Fibroblast of villous mesenchyme (primary cell): ENCODE measurements around the gene LRRC71. TPM values are rescaled to one million over a fixed set of nuclear protein-coding genes. Genes with fewer than 3 reads are reported as not detected.

Experiments used
- DNase-seq: peaks from one replicate; pipeline ENCODE4 v3.0.0-alpha.2; 2010; ENCODE audit warnings: low read depth
- H3K4me3 ChIP-seq: 2 replicates; pipeline ENCODE4 v1.5.1; 2011; ENCODE audit warnings: low read depth, mild to moderate bottlenecking, low read length
- total RNA-seq: library from RNA; depleted of rRNA; stranded (reverse); fragments of >200 nt; gene quantifications from 2 replicates; pipeline ENCODE4 v1.2.3, GENCODE V29; 2012
- TF ChIP-seq, protein P1 (sequence below): IDR thresholded peaks from 2 replicates; pipeline ENCODE4 v1.5.1; 2012; ENCODE audit warnings: low read depth, mild to moderate bottlenecking, low read length; ENCODE audit not compliant: insufficient read depth

The LRRC71 gene
- total RNA-seq, 1 donor: not detected

DNA sequence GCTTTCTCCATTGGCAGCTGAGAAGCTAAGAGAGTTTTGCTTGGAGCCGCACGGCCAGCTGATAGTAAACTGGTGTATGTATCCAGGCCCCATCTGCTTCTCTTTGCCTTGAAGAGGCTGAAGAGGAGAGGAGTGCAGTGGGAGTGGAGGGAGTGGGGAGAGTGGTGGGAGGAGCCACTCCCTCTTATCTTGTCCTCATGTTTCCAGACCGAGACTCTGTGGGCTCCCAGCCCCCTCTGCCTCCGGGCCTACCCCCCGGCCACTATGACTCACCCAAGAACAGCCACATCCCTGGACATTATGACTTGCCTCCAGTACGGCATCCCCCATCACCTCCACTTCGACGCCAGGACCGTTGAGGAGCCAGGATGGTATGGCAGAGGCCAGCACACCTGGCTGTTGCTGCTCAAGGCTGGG is 6.0 kb upstream of the LRRC71 start:
- no peak overlapping the region for H3K4me3 ChIP-seq
- TF ChIP-seq, protein P1, sequence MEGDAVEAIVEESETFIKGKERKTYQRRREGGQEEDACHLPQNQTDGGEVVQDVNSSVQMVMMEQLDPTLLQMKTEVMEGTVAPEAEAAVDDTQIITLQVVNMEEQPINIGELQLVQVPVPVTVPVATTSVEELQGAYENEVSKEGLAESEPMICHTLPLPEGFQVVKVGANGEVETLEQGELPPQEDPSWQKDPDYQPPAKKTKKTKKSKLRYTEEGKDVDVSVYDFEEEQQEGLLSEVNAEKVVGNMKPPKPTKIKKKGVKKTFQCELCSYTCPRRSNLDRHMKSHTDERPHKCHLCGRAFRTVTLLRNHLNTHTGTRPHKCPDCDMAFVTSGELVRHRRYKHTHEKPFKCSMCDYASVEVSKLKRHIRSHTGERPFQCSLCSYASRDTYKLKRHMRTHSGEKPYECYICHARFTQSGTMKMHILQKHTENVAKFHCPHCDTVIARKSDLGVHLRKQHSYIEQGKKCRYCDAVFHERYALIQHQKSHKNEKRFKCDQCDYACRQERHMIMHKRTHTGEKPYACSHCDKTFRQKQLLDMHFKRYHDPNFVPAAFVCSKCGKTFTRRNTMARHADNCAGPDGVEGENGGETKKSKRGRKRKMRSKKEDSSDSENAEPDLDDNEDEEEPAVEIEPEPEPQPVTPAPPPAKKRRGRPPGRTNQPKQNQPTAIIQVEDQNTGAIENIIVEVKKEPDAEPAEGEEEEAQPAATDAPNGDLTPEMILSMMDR: no peak
- DNase-seq: peak; percentile 83

DNA sequence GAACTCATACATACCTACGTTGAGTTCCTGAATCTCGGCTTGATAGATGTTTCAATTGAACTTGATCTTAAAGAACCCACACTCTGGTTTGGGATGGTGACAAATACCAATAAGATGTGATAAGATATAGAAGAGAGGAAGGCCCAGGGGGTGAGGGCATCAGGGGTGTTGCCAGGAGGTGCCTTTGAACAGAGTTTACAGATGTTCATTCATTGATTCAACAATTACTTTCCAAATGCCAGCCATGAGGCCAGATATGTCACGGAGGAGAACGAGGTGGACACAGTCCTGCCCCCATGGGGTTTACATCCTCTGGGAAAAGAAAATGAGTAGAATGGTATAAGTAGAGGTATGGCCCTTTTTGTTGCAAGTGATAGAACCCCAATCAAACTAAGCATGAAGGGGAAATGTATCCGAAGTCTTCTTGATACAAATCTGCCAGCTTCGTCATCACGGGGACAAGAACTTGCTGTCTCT is 659 bp downstream of the LRRC71 start:
- TF ChIP-seq, protein P1: no peak
- no peak overlapping the region for H3K4me3 ChIP-seq
- DNase-seq: no peak

DNA sequence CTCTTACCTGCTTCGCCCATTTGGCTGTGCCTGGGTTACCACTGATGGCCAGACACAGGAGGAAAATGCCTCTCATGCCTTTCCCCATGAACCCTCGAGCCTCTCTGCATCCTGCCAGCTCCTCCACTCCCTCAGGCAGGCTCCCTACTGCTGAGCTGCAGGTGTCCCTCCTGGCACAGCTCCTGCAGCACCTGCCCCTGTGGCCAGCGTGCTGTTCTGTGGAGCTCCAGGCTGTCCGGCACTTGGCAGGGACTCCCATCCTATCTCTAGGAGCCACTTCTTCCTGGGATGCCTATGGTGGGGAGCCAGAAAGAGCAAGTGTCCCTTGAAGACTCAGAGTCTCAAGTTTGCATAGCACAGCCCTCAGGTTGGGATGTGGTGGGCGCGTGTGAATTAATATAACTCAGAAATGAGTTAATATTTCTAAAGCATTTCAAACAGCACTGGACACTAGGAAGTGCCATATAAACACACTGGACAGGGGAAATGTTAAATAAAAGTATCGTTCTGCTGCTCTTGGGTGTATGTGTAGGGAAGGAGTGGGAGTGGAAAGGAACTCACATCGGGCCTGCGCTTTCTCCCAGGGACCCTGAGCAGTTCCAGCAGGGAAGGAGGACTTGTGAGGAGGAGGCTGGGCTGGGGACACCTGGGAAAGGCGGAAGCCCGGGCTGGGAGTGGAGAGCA is 2.7 kb downstream of the LRRC71 start:
- no peak for DNase-seq
- TF ChIP-seq, protein P1: no peak
- H3K4me3 ChIP-seq: no peak overlapping the region

DNA sequence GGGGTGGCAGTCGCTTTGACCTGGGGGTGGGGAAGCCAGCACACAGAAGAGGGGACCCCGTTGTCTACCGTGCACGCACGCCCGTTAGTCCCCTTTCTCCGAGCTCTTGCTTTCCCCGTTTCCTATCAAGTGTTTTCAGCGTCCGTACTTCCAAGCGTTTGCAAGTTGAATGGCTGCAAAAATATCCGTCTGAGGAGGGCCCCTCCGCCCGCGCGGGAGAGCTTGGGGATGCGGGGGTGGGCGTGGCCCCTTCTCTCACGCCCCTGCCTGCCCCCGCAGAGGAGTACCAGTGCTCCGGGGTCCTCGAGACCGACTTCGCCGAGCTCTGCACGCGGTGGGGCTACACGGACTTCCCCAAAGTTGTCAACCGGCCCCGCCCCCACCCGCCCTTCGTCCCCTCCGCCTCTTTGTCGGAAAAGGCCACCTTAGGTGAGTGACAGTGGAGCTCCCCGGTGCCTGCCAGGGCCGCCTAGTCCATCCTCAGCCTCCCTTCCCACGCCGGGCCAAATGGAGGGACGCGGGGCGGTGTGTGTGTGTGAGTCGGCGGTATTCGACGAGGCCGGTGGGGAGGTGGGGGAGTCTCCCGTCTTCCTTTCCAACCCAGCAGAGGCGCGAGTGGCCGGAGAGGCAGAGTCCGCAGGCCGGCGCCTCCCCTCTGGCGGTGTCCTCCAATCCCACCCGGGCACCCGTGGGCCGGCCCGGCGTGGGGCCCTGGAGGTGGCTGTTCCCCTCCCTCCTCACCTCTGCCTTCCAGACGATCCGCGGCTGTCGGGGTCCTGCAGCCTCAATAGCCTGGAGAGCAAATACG is 3.4 kb downstream of the LRRC71 start:
- H3K4me3 ChIP-seq: no peak overlapping the region
- DNase-seq: no peak
- TF ChIP-seq, protein P1: no peak

DNA sequence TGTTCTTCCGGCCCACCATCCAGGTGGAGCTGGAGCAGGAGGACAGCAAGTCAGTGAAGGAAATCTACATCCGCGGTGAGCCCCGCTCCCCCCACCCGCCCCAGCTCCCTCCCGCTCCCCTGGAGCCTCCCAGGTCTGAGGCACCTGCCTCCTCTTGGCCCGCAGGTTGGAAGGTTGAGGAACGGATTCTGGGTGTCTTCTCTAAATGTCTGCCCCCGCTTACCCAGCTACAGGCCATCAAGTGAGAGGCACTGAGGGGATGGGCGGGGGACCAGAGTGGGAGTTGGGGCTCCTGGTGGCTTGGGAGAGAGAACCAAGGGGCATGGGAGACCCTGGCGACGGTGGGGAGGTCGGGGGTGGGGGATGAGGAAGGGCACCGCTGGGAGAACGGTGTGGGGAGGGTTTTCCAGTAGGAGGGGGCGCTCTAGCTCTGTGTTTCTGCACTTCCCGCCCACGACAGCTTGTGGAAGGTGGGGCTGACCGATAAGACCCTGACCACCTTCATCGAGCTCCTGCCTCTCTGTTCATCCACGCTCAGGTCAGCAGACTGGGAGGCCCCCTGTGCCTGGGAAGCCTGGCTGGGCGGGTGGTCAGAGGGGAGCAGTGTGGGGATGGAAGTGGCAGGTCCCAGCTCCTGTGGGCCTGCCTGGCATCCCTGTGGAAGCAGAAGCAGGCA is 4.2 kb downstream of the LRRC71 start:
- H3K4me3 ChIP-seq: no peak overlapping the region
- DNase-seq: no peak
- TF ChIP-seq, protein P1: no peak

DNA sequence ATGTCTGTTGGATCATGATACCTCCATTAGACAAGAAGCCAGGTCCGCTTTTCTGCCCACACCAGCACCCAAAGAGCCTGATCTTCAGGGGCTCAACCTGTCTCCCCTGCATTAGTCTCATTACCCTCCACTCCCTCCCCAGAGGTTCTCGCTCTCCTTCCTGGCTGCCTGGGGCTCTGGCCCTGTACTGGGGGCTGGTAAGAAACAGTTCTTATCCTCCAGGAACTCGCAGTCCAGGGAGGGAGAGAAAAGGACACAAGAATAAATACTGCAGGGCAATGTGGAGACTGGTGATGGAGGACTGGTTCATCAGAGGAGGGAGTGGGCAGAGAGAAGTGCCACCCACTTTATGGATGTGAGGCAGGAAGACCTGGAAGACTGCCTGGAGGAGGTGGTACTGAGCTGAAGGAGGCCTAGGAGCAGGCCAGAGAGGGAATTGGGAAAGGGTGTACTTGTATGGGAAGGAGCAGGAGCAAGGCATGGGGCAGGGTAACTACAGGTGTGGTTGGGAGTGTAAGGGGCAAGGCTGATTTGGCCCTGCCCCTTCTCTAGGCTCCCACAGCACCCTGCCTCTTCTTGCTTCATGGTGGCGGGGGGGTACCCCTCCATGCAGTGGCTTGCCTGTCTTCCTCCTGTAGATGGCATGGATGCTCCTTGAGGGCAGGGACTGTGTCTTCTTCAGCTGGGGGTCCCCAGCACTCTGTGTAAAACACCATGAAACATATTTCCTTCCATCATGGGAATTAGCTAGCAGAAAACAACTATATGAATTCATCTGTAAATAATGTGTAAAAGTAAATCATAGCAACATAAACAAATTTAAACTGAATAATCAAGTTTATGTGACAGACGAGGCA is 5.0 kb downstream of the LRRC71 start:
- DNase-seq: no peak
- no peak overlapping the region for H3K4me3 ChIP-seq
- TF ChIP-seq, protein P1: no peak
